HepG2 (cell line): Measurements from ENCODE around the gene CUL7. TPM values are rescaled to one million over a fixed set of nuclear protein-coding genes. Genes with fewer than 3 reads are reported as not detected.

Source experiments
- DZIP1 ChIP-seq: sonication (generic); formaldehyde crosslinking; IDR thresholded peaks from 2 replicates; pipeline ENCODE4 v1.5.0; 2020; ENCODE audit warnings: mild to moderate bottlenecking, missing genetic modification reagents
- HNRNPUL1 ChIP-seq: fragments of 200-400 bp; formaldehyde crosslinking; IDR thresholded peaks from 2 replicates; pipeline ENCODE4 v1.6.1; 2017; ENCODE audit warnings: low read depth, mild to moderate bottlenecking, low read length, moderate library complexity
- KDM4B ChIP-seq: sonication (generic); formaldehyde crosslinking; IDR thresholded peaks from 2 replicates; pipeline ENCODE4 v1.4.0; 2020; ENCODE audit warnings: missing genetic modification reagents
- KDM5B ChIP-seq: sonication (generic); formaldehyde crosslinking; IDR thresholded peaks from 2 replicates; pipeline ENCODE4 v1.4.0; 2020; ENCODE audit warnings: missing genetic modification reagents, mild to moderate bottlenecking, borderline replicate concordance
- KLF11 ChIP-seq: IDR thresholded peaks from 2 replicates; pipeline ENCODE4 v1.6.1; 2016; ENCODE audit warnings: missing compliant biosample characterization
- MEF2D ChIP-seq: sonication (generic); formaldehyde crosslinking; IDR thresholded peaks from 2 replicates; pipeline ENCODE4 v1.5.1; 2020; ENCODE audit warnings: mild to moderate bottlenecking, missing genetic modification reagents
- RFXANK ChIP-seq: IDR thresholded peaks from 2 replicates; pipeline ENCODE4 v1.6.1; 2016
- TP53 ChIP-seq: sonication (generic); formaldehyde crosslinking; conservative IDR thresholded peaks from 2 replicates; pipeline ENCODE4 v1.4.0; 2020; ENCODE audit warnings: missing genetic modification reagents
- ZBTB21 ChIP-seq: sonication (generic); formaldehyde crosslinking; IDR thresholded peaks from 2 replicates; pipeline ENCODE4 v1.4.0; 2020; ENCODE audit warnings: missing genetic modification reagents
- ZBTB26 ChIP-seq: IDR thresholded peaks from 2 replicates; pipeline ENCODE4 v1.6.1; 2016; ENCODE audit warnings: missing compliant biosample characterization, missing genetic modification reagents, borderline replicate concordance
- ZNF10 ChIP-seq: sonication (generic); formaldehyde crosslinking; IDR thresholded peaks from 2 replicates; pipeline ENCODE4 v1.4.0; 2020; ENCODE audit warnings: mild to moderate bottlenecking, low read depth, missing genetic modification reagents, borderline replicate concordance
- ZNF414 ChIP-seq: sonication (generic); formaldehyde crosslinking; IDR thresholded peaks from 2 replicates; pipeline ENCODE4 v1.5.0; 2020; ENCODE audit warnings: missing genetic modification reagents
- ZNF543 ChIP-seq: sonication (generic); formaldehyde crosslinking; IDR thresholded peaks from 2 replicates; pipeline ENCODE4 v1.4.0; 2020; ENCODE audit warnings: mild to moderate bottlenecking, missing genetic modification reagents
- ZNF580 ChIP-seq: IDR thresholded peaks from 2 replicates; pipeline ENCODE4 v1.6.1; 2016; ENCODE audit warnings: low read depth, borderline replicate concordance
- ZNF644 ChIP-seq: IDR thresholded peaks from 2 replicates; pipeline ENCODE4 v1.6.1; 2016; ENCODE audit warnings: low read depth
- ZNF780A ChIP-seq: sonication (generic); formaldehyde crosslinking; IDR thresholded peaks from 2 replicates; pipeline ENCODE4 v1.8.0; 2022; ENCODE audit warnings: mild to moderate bottlenecking, missing genetic modification reagents, moderate library complexity
- polyA plus RNA-seq, 8 experiments: library from polyadenylated mRNA; depleted of rRNA in 3 of 8; stranded (reverse) in 7 of 8; unstranded in 1 of 8; fragments of >200 nt; fragmentation: Illumina TruSeq in 4 of 8; extraction: Trizol in 4 of 8; gene quantifications; 2 replicates each; pipeline versions ENCODE4 v1.2.1 to v1.2.3, GENCODE V29; 2011 to 2016; ENCODE audit warnings: low read depth in 4 of 8, missing spikeins in 1 of 8, mixed read lengths in 1 of 8; ENCODE audit not compliant: insufficient read depth in 1 of 8
- total RNA-seq, 5 experiments: library from RNA; depleted of rRNA; stranded (reverse); fragments of >200 nt; fragmentation: Illumina TruSeq; extraction: Trizol; gene quantifications; 2 replicates each; pipeline ENCODE4 v1.2.3, GENCODE V29; 2016; ENCODE audit warnings: low read depth in 1 of 5
- TF ChIP-seq, protein P1 (sequence below): sonication (generic); formaldehyde crosslinking; IDR thresholded peaks from 2 replicates; pipeline ENCODE4 v1.9.0; 2021; ENCODE audit warnings: missing genetic modification reagents, mild to moderate bottlenecking, borderline replicate concordance
- TF ChIP-seq, protein P2 (sequence below): IDR thresholded peaks from 2 replicates; pipeline ENCODE4 v1.6.1; 2016; ENCODE audit warnings: control low read depth
- TF ChIP-seq, protein P3 (sequence below): sonication (generic); formaldehyde crosslinking; IDR thresholded peaks from 2 replicates; pipeline ENCODE4 v1.9.0; 2021; ENCODE audit warnings: missing genetic modification reagents, borderline replicate concordance

The CUL7 gene
- total and polyA plus RNA-seq, 2 of the 13 experiments (the other 11 are each of a cell fraction or from before 2014, with no cell fraction given), result 32.0 to 60.7 TPM

DNA sequence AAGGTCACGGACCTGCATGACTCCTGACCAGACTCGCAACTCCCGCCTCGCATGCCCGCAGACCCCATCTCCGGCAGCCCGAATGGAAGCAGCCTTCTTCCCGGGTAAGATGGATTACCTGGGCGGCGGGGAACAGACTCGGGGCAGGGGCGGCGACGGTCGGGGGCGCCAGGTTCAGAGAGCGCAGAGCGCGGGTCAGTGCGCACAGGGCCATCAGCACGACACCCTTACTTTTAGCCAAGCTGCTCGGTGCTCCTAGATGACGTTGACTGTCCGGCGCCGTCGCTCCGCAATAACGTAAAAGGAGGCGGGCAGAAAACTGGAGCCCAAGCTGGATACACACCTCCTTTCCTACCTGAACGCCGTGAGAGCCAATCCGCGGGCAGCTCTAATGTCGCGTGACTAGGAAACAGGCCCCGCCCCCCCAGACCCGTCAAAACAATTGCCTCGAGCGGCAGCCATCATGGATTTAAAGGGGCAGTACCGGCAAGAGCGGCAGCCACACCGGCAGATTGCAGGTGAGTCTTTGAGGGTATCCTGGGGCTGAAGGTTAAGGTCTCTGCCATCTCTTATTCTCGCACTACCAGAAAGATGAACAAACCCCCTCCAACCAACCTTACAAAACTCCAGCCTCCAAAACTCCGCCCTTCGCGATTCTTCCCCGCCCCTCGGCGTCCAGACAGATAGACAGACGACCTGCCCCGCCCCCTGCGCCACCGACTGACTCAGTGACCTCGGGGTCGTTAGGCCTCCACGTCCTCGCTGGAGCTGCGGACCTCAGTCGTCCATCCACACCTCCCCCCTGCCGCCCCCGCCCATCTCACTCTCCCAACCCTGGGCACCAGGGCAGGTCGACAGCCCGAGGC lies 5.8 kb upstream of the CUL7 start, which contains the start of the genes KLC4 and MRPL2 (continued):
- TF ChIP-seq DZIP1 (CRISPR knock-in tag), result peak; percentile 92
- TF ChIP-seq ZBTB26 (CRISPR knock-in tag), result no peak
- TF ChIP-seq ZNF780A (CRISPR knock-in tag), result no peak
- TF ChIP-seq KDM5B (CRISPR knock-in tag), result peak; percentile 39; the same call in 1 of the 2 replicates
- TF ChIP-seq, protein P1, sequence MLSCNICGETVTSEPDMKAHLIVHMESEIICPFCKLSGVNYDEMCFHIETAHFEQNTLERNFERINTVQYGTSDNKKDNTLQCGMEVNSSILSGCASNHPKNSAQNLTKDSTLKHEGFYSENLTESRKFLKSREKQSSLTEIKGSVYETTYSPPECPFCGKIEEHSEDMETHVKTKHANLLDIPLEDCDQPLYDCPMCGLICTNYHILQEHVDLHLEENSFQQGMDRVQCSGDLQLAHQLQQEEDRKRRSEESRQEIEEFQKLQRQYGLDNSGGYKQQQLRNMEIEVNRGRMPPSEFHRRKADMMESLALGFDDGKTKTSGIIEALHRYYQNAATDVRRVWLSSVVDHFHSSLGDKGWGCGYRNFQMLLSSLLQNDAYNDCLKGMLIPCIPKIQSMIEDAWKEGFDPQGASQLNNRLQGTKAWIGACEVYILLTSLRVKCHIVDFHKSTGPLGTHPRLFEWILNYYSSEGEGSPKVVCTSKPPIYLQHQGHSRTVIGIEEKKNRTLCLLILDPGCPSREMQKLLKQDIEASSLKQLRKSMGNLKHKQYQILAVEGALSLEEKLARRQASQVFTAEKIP, result no peak
- TF ChIP-seq ZBTB21, result peak; percentile 70
- no peak for TF ChIP-seq ZNF644 (CRISPR knock-in tag)
- TF ChIP-seq KLF11 (CRISPR knock-in tag), result no peak
- no peak for TF ChIP-seq ZNF414 (CRISPR knock-in tag)
- TF ChIP-seq RFXANK (CRISPR knock-in tag), result 0 out of 2 replicates have a peak, but pooled peaks have one; percentile 41
- peak; percentile 27; the same call in 1 of the 2 replicates for TF ChIP-seq KDM4B (CRISPR knock-in tag)
- no peak for TF ChIP-seq MEF2D
- peak; percentile 41; the same call in 1 of the 2 replicates for TF ChIP-seq ZNF543 (CRISPR knock-in tag)
- TF ChIP-seq ZNF10 (CRISPR knock-in tag), result no peak
- TF ChIP-seq HNRNPUL1, result no peak
- no peak for TF ChIP-seq TP53 (CRISPR knock-in tag)
- TF ChIP-seq, protein P2, sequence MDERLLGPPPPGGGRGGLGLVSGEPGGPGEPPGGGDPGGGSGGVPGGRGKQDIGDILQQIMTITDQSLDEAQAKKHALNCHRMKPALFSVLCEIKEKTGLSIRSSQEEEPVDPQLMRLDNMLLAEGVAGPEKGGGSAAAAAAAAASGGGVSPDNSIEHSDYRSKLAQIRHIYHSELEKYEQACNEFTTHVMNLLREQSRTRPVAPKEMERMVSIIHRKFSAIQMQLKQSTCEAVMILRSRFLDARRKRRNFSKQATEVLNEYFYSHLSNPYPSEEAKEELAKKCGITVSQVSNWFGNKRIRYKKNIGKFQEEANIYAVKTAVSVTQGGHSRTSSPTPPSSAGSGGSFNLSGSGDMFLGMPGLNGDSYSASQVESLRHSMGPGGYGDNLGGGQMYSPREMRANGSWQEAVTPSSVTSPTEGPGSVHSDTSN (CRISPR knock-in tag), result no peak; the same call in 1 of the 2 replicates
- TF ChIP-seq ZNF580 (CRISPR knock-in tag), result peak; percentile 55; the same call in 1 of the 2 replicates
- TF ChIP-seq, protein P3, sequence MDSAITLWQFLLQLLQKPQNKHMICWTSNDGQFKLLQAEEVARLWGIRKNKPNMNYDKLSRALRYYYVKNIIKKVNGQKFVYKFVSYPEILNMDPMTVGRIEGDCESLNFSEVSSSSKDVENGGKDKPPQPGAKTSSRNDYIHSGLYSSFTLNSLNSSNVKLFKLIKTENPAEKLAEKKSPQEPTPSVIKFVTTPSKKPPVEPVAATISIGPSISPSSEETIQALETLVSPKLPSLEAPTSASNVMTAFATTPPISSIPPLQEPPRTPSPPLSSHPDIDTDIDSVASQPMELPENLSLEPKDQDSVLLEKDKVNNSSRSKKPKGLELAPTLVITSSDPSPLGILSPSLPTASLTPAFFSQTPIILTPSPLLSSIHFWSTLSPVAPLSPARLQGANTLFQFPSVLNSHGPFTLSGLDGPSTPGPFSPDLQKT, result no peak
